ENCODE results near the gene PDE5A. TPM values are rescaled to one million over a fixed set of nuclear protein-coding genes. Genes with fewer than 3 reads are reported as not detected.
A peak's percentile ranks its signal among the peaks of the same experiment; 100 is the strongest.

The PDE5A gene
- total and polyA plus RNA-seq, 2 donors (not counting 3 experiments of a cell fraction or from before 2014, with no cell fraction given), result 0.73 to 2.3 TPM

DNA sequence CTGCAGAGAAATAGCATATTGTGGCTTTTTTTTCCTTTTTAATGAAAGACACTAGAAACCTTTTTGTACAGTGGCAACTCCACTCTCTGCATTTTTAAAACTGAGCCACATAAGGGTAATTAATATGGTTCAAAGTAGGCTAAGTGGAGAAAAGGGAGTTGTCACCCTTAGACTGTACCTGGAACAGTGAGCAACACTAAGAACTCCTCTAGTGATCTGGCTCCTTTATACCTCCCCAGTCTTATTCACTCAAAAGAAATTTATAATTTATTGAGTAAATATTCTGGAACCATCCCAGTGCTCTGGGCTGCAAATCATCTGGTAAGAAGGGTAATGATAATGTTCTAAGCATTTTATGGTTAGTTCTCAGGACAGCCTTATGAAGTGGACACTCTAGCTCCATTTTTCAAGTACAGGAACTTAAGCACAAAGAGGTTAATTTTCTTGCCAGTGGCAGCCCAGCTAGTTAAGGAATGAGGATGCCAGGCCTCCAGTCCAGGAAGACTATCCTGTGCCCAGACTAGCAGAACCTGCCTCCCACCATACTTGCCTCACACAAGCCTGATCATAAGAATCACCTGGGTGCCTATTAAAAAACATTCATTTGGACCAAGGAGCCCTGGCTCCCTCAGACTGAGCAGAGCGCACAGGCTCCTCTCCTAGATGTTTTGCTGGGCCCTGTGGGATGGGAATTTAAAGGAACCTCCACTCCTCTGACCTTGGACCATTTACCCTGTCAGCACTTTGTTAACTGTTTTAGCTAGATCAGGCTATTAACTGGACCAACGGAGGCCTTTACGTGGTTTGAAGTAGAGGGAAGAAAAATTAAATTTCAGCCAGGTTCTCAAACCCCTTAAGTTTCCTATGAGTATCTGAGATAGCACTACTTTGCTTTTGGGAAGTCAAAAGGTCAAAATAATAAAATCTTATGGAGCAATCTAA is 102.6 kb downstream of the PDE5A start:
- Histone ChIP-seq H3K27me3 (ENCODE audit: control insufficient read depth in 2 of 2, insufficient read depth in 2 of 2, low read length in 2 of 2) (no peaks in the 10 kb centered on the region), H3K4me1 (ENCODE audit: control insufficient read depth, extremely low read depth, insufficient read depth, low read length) (peaks cover 47% of the 10 kb centered on the region), H2AFZ (ENCODE audit: low read depth, low read length) (no peak overlapping the region), H3K9me1 (replicated peaks; ENCODE audit: control insufficient read depth, extremely low read depth, insufficient read depth, low read length) (no peaks in the 10 kb centered on the region), H3K4me2 (ENCODE audit: insufficient read depth, low read length) (peak overlapping the region; percentile 94), H4K20me1 (replicated peaks; ENCODE audit: control insufficient read depth, extremely low read depth, insufficient read depth, low read length) (no peaks in the 10 kb centered on the region), H3K36me3 (ENCODE audit: control insufficient read depth in 2 of 2, extremely low read depth in 1 of 2, insufficient read depth in 2 of 2, low read length in 2 of 2) (no peaks in the 10 kb centered on the region), H3K4me3 (replicated peaks in 1 of 3; ENCODE audit: insufficient read depth in 1 of 3, low read depth in 1 of 3, low read length in 3 of 3) (no peak overlapping the region), H3K9me3 (replicated peaks; ENCODE audit: control insufficient read depth, insufficient read depth, low read length) (no peaks in the 10 kb centered on the region), H3K79me2 (ENCODE audit: control insufficient read depth, insufficient read depth, low read length) (no peaks in the 10 kb centered on the region), H3K9ac (replicated peaks; ENCODE audit: extremely low read depth, insufficient read depth, low read length) (peak overlapping the region; percentile 88), H3K27ac (ENCODE audit: insufficient read depth, low read depth, low read length) (peak overlapping the region; percentile 99)
- FAIRE-seq, result no peak
- TF ChIP-seq, protein P1, sequence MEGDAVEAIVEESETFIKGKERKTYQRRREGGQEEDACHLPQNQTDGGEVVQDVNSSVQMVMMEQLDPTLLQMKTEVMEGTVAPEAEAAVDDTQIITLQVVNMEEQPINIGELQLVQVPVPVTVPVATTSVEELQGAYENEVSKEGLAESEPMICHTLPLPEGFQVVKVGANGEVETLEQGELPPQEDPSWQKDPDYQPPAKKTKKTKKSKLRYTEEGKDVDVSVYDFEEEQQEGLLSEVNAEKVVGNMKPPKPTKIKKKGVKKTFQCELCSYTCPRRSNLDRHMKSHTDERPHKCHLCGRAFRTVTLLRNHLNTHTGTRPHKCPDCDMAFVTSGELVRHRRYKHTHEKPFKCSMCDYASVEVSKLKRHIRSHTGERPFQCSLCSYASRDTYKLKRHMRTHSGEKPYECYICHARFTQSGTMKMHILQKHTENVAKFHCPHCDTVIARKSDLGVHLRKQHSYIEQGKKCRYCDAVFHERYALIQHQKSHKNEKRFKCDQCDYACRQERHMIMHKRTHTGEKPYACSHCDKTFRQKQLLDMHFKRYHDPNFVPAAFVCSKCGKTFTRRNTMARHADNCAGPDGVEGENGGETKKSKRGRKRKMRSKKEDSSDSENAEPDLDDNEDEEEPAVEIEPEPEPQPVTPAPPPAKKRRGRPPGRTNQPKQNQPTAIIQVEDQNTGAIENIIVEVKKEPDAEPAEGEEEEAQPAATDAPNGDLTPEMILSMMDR (IDR thresholded peaks at IDR 0.05; ENCODE audit: extremely low read depth in 1 of 2, insufficient read depth in 1 of 2, low read depth in 1 of 2, low read length in 2 of 2), result no peak
- ChIA-PET CTCF (interaction anchor here (0.7 to 2.2 kb wide), 6 partner anchors 11 to 101 kb away, joined by 3 to 7 read pairs (median 4); no protein-coding TSS in a partner anchor), POLR2A (no interaction called here)
- dilution Hi-C loops (cut with MboI; ENCODE audit: extremely low pct_ligation_motif_present, low sequenced_read_pairs) (no loop called here), intact Hi-C loops (cut with micrococcal nuclease) (loop anchor here (2.0 to 10.0 kb wide), 4 partner anchors 33 to 691 kb away; partner anchors contain the start of genes SEC24D and USP53)
- DNase-seq (ENCODE audit: low read depth, low spot score), result peak; percentile 41
- BruUV-seq (replicated peaks), result no TSS peak
